ENCODE data around the gene HCFC1. TPM values are rescaled to one million over a fixed set of nuclear protein-coding genes. Genes with fewer than 3 reads are reported as not detected.

HCFC1 gene
- total RNA-seq, 4 donors from 2014 or later = 21.5 to 41.5 (median 30.8) TPM

GRCh38 chrX:153972368-153973126 is 929 bp upstream of the HCFC1 start, which contains the start of gene TMEM187:
TSS of gene TMEM187 (plus strand) at chrX:153972754. CDS start at chrX:153982063, 9,309 bp downstream.
- ATAC-seq (ENCODE audit: low FRiP score) (peak; percentile 69), DNase-seq (ENCODE audit: low spot score) (peak; percentile 57)
- no peak for TF ChIP-seq CTCF (IDR thresholded peaks at IDR 0.05)

- TF ChIP-seq CTCF (IDR thresholded peaks at IDR 0.05) = no peak
- peak; percentile 74 for DNase-seq (ENCODE audit: low spot score)
- peak; percentile 53 for ATAC-seq (ENCODE audit: low FRiP score)
These were observed 531 bp downstream of the HCFC1 start for GRCh38 chrX:153971124-153971449.

GRCh38 chrX:153970357-153971123 is 1.1 kb downstream of the HCFC1 start:
- DNase-seq (ENCODE audit: low spot score) (no peak), ATAC-seq (ENCODE audit: low FRiP score) (peak; percentile 2)
- no peak for TF ChIP-seq CTCF (IDR thresholded peaks at IDR 0.05)

- ATAC-seq (ENCODE audit: low FRiP score) = no peak
- no peak for DNase-seq (ENCODE audit: low spot score)
- TF ChIP-seq CTCF (IDR thresholded peaks at IDR 0.05) = no peak
These were observed 1.7 kb downstream of the HCFC1 start for GRCh38 chrX:153969904-153970356.

DNA sequence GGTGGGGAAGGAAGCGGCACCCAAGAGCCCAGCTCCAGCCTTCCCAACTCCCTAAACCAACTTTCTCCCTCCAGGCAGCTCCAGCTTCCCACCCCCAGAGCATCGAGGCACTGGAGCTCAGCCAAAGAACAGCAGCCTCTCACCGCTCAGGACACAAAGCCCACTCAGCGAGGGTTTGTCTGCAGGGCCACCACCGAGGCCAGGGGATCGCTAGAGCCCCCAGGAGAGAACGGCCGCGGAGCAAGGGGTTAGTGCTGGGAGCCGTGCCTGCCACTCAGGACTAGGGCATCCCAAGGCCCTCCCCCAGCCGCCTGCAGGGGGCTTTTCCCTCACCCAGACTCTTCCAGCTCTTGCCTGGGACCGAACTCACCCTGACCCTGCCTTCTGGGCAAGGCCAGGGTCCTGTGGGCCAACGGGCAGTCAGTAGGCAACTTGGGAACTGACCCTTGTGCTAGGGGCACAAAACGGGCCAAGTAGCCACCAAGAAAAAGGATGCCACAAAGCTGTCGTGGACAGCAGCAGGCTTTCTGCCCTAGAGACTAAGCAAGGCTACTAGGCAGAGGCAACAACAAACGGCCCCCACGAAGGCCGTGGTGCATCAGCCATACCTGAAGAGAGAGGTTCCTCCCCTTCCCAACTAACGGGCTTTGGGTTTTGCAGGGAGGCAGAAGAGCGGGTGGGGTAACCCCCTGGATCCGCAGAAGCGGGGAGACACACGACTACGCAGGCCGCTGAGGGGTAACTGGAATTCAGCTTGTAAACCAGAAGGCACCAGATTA is 2.3 kb downstream of the HCFC1 start:
- DNase-seq (ENCODE audit: low spot score) (no peak), ATAC-seq (ENCODE audit: low FRiP score) (no peak)
- no peak for TF ChIP-seq CTCF (IDR thresholded peaks at IDR 0.05)

DNA sequence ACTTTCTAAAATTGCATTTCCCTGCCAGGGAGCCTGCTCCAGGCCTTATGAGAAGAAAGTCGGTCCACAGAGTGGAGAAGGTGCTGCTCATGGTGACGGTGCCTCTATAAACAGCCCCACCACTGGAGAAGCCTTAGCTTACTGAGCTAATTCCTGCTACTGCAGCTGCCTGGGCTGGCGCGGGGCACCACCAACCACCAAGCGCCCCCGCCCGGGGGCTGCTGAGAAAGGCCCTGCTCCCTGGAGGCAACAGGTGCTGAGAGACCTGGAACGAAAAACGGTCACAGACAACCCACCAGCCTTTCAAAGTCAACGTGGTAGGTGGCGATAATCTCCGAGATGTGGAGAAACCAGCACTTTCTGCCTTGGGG is 2.9 kb downstream of the HCFC1 start:
- no peak for DNase-seq (ENCODE audit: low spot score)
- TF ChIP-seq CTCF (IDR thresholded peaks at IDR 0.05) = no peak
- no peak for ATAC-seq (ENCODE audit: low FRiP score)

Measured in omental fat pad (tissue), 4 donors.